Activated naive CD4-positive, alpha-beta T cell treated with anti-CD3 and anti-CD28 coated beads, Interleukin-2, amount 50 U/mL, for 16 hours (primary cell): Measurements from ENCODE around the gene HBG1.

Source experiments
- DNase-seq: peaks from one replicate; pipeline ENCODE4 v3.0.0-alpha.2; 2020

HBG1 gene

GRCh38 chr11:5224538-5225479 is 24.8 kb downstream of the HBG1 start:
- no peak for DNase-seq

DNA sequence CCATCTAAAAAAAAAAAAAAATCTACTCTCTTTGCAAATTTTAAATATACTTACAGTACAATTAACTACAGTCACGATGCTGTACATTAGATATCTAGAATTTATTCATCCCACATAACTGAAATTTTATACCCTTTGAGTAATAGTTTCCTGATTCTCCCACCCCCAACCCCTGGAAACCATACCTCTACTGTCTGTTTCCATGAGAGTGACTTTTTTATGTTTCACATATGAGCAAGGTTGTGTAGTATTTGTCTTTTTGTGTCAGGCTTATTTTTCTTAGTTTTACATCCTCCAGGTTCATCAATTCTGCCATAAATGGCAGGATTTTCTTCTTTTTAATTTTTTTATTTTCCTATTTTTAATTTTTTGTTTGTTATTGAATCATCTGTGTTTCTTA is 26.0 kb downstream of the HBG1 start:
- DNase-seq: no peak

DNA sequence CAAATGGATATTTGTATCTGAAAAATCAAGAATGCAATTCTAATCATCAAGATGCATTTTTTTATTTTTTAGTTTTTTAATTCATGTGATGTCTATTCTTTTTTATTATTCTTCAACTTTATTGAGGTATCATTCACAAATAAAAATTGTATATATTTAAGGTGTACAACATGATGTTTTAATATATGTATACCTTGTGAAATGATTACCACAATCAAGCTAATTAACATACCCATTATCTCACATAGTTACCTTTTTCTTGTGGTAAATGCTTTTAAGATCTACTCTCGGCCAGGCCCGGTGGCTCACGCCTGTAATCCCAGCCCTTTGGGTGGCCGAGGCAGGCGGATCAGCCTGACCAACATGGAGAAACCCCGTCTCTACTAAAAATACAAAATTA is 26.5 kb downstream of the HBG1 start:
- no peak for DNase-seq

DNA sequence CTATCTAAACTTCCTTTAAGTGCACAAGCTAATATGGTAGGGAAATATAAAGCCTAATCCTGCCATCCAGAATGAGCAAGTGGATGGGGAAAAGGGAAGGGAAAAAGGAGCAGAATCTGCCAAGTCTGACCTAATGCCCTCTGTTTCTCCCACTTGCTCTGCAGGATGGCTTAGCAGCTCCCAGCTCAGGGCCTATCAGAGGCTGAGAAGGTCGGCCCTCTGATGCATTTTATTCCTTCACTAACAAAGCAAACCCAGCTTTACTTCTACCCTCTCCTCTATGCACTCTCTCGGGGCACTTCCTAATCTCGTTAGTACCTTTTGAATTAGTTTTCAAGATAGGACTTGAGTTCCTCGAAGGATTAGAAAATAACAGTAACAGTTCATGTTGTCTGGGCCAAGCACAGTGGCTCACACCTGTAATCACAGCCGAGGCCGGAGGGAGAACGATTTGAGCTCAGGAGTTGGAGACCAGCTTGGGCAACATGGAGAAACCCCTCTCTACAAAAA is 39.2 kb downstream of the HBG1 start:
- DNase-seq: no peak

- DNase-seq: no peak
These were observed 44.9 kb downstream of the HBG1 start for GRCh38 chr11:5204787-5205186.

- no peak for DNase-seq
These were observed 46.3 kb downstream of the HBG1 start for GRCh38 chr11:5203366-5203765.

GRCh38 chr11:5200582-5200981 is 49.1 kb downstream of the HBG1 start, which contains the start of gene OR51V1:
Gene OR51V1 (minus strand): TSS chr11:5200682. CDS start chr11:5200682, 0 bp downstream.
- DNase-seq: no peak

DNA sequence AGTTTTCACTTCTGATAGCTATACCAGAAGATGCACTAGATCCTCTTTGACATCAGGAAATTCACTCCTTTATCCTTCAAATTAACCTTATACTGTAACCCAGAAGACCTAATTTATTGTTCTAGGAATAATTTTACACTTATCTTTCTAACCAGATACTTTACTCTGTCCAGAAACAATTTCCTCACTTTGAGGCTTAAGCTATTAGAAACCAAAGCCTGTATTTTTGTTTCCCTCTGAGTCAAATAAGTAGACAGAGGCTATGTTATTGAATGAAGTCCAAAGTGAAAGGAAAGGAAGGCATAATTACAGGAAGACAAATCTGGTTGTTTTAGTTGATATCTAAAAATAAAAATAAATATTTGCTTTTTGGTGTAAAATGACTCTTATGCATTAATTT is 51.4 kb downstream of the HBG1 start:
- DNase-seq: no peak
